HG03575 (cell line): Measurements from ENCODE around the gene FLAD1.

Experiments
- ATAC-seq: cut with Tn5 transposase; IDR thresholded peaks from one replicate; pipeline ENCODE4 v1.9.1; 2021; ENCODE audit not compliant: unreplicated experiment, insufficient number of reproducible peaks, low FRiP score; ENCODE audit errors: extremely low read depth

FLAD1 gene

DNA sequence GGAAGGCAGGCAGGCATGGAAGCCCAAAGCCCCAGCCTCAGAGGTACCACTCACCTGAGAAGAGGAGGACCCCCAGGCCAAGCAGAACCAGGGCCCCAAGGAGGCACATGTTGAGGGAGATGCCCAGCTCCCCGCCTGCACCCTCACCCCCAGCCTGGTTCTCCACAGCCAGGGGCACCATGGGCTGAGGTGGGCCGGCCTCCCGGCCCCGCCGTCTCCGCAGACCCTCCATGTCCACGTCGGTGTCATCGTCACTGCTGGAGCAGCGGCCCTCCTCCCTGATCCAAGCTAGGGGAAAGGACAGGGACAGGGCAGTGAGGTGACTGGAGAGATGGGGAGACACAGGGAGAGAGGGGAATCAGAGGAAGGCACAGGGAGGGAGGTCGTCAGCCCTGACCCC is 35.1 kb upstream of the FLAD1 start:
- no peak for ATAC-seq

GRCh38 chr1:154951901-154952657 is 31.1 kb upstream of the FLAD1 start:
- ATAC-seq, result no peak

DNA sequence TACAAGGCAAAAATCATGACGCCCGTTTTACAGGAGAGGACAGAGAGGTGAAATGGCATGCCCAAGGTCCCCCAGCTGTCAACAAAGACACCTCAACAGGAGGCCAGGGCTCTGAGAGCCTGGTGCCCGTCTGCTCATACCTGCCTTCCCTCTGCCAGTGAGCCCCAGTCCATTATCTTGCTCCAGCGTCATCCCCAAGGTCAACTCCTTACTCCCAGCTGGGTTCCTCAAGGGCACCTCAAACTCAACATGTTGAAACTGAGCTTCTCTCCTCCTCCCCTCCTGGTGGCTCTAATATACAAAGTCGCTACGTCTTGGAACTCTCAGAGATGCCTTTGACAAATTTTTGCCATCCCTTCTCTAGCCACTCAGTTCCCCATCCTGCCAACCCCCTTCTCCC is 30.5 kb upstream of the FLAD1 start:
- ATAC-seq, result no peak

DNA sequence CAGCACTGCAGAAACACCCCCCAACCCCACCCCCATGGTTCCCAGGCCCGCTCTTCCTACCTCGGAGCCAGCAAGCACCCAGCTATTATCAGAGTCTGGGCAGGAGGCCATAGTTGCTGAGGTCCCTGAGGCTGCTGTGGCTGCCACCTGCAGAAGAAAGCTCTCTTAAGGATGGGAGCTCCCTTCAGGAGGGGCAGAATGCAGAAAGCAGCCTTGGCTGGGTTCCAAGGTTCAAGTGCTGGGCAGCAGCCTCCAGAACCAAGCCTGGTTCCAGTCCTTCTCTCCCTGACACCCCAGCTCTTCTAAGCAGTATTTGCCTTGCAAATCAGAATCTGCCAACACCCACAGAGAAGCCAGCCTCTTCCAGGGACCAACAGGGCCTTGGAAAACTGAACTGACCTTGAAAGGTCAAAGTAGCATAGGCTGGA is 29.5 kb upstream of the FLAD1 start:
- ATAC-seq, result no peak

DNA sequence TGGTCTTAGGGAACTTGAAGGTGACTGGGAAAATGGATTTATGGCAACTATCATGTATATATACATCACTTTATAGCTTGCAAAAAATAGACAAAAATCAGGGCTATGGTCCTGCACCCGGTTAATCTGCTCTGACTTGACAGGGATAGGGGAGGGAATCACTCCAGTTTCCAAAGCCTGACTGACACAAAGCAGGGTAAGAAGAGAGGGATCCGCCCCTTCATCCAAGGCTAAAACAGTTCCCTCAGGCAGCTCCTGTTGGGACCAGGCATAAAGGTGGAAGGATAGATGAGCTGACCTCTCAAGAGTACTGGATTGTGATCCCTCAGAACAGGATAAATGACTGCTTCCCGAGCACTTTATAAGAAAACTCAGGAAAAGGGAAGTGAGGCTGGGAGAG is 28.6 kb upstream of the FLAD1 start:
- ATAC-seq, result no peak

- ATAC-seq, result no peak
Measured at GRCh38 chr1:154955039-154955717, 28.0 kb upstream of the FLAD1 start.

DNA sequence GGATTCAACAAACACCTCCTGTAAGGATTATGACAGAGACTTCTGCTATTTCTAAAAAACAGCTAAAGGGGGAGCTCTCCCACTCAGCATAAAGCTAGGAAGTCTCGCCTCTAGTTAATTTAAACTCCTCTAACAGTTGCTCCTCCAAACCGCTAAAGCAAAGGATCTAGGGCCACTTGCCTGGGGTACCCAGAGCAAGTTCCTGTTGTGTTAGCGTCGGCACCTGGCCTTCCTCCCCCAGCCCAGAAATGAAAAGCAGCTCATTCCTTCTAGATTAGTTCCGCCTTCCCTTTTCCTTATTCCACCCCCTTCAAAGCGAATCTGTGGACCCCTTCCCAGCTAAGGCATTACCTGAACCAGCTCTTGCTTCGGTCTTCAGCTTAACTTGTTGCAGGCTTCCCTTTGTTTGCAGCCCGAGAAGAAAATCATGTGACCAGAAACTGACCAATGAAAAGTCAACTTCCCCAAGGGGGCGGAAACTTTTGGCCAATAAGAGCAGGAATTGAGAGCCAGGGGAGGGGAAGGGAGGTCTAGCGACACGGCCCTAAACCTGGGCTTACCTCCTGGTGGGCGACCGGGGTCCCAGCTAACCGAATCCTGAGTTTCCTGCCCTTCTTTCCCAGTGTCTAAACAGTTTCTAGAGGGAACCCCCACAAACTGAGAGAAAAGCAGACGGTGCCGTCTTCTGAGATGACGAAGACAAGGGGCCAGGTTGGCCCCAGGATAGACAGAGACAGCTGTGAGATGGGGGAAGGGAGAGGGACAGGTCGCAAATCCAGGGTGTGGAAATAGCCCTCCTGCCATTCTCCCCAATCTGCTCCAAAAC is 27.2 kb upstream of the FLAD1 start, which contains the start of gene PBXIP1:
Gene PBXIP1, minus strand, starts transcription at position 382 of the 826 bp plus-strand sequence. CDS start 2,378 bp downstream, outside the sequence.
- ATAC-seq, result no peak

DNA sequence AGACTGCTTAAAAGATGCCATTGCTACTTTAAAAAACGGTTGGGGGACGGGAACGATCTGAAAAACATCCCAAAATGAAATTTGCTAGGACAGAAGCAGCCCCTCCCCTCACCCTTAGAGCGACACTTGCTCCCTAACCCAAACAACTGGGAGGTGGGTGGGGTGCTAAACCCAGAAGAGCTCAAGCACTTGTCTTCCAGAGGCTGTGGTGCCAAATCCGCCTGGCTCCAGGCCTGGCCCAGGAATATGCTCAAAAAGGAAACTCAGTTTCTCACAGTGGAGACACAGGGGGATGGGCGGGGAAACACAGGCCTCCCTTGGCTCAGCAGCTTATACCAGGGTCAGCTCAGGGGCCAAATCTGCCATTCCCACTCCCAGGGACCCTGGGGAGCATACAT is 26.6 kb upstream of the FLAD1 start:
- no peak for ATAC-seq

DNA sequence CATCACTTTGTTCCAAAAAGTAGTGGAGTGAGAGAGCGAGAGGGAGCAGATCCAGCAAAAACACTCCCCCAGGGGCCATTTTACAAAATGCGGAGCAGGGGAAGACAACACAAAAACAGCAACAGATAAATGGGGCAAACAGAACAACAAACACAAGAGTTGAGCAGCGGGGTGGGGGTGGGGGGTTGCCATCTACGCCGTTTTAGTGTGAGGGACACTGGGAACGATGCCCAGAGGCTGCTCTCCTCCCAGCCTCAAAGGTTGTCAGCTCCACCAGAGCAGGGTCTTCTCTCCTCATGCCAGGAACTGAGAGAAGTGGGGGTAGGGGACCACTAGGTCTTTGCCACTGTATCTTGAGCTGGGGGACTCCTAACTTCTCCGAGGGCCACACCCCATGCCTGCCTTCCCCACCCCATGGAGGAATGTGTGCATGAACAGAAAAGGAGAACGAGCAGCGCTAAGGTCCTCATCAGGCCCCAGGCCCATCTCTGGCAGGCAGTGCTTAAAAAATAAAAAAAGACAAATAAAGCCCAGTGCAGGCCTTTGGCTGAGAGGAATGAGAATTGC is 26.0 kb upstream of the FLAD1 start:
- ATAC-seq, result no peak

DNA sequence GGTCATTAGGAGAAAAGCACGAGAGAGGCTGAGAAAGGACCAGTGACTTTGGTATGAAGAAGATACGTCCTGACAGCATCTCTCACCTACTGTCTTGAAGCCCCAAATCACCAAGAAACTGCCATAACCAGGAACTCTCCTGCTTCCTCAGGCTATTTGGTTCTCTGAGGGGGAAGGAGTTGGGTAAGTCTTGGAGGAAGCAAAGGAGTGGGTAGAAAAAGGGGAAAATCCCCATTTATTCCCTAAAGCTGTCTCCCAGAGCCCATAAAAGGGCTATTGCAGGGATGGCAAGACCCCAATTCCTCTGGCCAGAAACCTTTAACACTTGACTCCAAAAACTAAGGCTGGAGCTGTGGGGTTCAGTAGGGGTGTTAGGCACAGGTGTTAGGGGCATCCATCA is 25.1 kb upstream of the FLAD1 start:
- ATAC-seq, result no peak

GRCh38 chr1:154958681-154959425 is 24.3 kb upstream of the FLAD1 start:
- ATAC-seq, result no peak

DNA sequence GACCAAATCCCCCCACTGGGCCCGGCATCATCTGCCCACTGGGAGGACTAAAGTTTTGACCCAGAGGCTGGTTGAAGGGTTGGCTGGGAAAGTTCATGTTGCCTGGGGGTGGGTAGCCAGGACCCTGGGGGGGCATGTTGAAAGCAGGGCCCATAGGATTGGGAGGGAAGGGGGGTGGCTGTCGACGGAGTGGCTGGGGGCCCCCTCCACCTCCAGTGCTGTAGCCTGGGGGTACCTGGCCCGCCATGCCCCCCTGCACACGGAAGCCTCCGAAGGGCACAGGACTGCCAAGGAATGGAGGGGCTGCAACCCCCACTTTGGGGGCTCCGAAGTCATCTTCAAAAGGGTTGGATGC is 23.7 kb upstream of the FLAD1 start:
- no peak for ATAC-seq

DNA sequence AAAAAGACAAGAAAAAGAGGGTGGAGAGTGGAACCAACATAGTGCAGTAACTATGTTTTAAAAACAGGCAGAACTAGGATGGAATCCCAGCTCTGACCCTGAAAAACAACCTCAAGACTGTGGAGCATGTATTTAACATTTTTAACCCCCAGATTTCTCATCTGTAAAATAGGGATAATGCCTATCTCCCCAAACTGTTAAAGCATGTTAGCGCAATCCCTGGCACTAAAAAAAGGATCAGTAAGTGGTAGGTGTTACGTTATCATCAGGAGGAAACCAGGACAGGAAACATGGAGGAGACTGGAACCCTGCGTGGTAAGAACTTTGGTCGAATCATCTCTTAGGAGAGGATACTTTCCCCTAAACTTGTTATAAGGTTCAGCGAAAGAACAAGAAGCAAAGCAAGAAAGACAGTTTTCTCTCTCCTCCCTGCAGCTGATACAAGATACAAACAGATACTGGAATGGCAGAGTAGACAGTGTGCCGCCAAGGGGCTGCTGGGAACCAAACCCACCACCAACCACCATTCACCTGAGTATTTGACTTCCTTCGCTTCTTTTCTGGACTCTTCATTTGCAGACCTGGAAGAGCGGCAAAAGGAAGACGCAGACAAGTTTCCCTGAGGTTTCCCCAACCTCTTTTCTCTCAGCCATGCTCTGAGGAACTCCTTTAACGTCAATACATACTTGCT is 22.6 kb upstream of the FLAD1 start:
- no peak for ATAC-seq

DNA sequence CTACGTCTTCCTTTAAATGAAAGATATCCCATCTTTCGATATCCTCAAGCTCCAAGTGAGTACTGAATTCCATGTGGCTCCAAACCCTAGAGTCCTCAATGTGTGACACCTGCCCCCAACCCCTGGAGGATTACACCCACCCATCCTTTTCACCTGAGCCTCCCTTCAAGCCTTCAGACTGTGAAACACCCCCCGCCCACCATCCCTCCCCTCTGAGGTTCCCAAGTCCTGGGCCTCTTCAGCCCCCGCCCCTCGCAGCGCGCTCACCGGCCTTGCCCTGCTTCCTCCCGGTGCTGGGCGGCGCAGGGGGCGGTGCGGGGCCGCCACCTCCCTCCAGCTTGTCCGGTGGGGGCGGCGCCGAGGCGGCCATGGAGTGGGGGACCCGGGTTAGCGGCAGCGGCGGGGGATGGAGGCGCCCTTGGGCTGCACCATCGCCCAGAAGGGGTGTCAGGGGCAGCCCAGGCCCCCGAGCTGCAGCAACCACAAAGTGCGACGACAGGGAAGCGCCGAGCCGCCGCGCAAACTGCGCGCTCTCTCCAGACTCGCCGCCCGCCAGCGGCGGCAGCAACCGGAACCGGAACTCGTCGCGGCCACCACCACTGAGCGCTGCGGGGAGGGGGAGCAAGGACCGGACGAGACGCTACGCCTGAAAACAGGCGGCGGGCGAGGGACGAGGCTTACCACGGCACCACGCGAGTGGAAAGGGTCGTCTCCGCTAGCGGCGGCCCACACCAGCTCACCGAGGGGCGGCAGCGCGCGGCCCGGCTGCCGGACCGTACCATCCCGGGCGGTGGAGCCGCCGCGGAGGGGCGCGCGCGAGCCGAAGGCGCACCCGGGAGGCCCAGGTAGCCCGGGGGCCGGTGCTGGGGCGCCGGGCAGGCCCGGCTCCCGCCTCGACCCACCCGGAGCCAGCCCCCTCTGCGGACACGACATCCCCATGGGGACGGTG is 21.7 kb upstream of the FLAD1 start, which contains the start of gene PYGO2:
Gene PYGO2, minus strand, starts transcription at position 576 of the 949 bp plus-strand sequence. Its CDS starts 206 bp downstream, at position 370.
- no peak for ATAC-seq

DNA sequence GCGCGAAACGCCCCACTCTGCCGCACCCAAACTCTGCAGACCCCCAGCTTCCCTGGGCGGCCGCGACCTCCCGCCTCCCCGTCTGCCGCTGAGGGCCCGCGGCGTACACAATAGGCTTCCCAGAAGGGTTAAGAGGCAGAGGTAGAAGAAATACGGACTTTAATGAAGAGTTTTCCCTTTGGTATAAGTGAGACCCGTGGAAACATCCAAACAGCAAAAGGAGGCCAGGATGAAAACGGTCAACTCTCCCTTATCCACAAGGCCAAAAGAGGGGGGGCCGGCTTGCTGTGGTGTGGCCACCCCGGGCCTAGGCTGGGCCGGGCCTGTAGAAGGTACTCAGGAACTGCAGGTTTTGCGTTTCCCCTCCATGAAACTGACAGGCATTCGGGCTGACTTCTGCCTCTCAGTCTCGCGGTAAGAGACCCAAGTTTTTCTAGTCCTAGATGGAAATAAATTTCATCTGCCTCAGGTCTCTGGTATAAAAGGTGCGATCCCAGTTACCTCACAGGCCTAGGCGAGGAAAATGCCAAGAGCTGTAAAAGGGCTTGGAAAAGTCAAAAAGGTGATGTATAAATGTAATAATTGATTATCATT is 20.9 kb upstream of the FLAD1 start:
- ATAC-seq, result no peak

DNA sequence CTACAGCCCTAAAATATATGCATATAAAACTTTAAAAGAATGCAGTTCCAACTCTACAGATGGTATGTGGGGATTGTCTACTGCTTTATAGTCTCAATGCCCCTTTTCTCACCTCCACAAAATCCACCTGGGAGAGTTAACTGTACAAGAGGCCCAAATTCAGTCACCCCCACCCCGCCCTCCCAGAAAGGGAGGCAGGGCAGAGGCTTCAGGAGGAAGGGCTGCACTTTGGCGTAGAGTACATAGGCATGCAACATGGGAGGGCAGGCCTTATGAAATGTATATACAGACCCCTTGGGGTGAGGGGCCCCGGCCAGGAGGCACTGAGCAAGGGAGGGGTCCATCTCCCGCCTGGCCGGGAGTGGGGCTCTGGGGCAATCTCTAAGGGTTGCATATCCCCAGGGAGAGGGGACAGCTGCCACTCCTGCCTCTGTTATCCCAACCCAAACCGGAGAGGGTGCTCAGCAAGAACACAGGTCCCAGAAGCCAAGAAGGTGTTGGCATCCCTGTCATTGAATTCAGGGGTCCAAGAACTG is 20.3 kb upstream of the FLAD1 start:
- no peak for ATAC-seq

GRCh38 chr1:154963643-154964042 is 19.5 kb upstream of the FLAD1 start:
- no peak for ATAC-seq
